HG03103 (cell line): ENCODE results near the gene TMEM184B.

ENCODE experiments used
- ATAC-seq: cut with Tn5 transposase; IDR thresholded peaks from one replicate; pipeline ENCODE4 v1.9.1; 2021; ENCODE audit warnings: low read depth; ENCODE audit not compliant: unreplicated experiment

The TMEM184B gene

DNA sequence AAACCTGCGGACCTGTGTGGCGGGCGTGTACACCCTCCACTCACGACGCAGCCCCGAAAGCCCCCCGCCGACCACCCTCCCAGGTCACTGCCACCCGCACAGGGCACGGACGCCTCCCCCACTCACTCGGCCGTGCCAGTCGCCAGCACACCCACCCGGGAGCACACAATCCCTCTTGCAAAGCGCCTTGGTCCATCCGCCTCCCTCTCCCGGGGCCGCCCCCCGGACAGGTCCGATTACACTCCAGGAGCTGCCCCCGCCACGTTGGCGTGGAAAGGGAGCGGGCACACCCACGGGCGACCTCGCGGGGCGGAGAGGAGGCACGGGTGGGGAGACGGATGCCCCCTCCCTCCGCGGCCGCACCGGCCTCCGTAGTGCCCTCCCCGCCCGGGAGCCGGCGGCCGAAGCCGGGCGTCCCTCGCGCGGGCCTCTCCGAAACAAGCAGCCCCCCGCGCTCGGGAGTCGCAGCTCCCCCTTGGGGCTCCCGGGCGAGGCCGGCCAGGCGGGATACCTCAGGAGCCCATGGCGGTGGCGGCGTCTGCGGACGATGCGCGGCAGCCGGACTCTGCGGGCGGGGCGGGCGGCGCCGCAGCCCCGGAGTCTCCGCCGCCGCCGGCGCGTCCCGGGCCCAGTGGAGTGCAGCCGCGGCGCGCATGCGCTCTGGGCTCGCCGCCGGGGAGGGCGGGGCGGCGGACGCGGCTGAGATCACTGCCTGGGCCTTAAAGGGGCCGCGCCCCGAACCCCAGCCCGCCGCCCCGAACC is at the start of gene TMEM184B:
TSS of gene TMEM184B (minus strand) at position 638 of the 762 bp plus-strand sequence. CDS start 25,049 bp downstream, outside the sequence.
- ATAC-seq, result peak; percentile 77

DNA sequence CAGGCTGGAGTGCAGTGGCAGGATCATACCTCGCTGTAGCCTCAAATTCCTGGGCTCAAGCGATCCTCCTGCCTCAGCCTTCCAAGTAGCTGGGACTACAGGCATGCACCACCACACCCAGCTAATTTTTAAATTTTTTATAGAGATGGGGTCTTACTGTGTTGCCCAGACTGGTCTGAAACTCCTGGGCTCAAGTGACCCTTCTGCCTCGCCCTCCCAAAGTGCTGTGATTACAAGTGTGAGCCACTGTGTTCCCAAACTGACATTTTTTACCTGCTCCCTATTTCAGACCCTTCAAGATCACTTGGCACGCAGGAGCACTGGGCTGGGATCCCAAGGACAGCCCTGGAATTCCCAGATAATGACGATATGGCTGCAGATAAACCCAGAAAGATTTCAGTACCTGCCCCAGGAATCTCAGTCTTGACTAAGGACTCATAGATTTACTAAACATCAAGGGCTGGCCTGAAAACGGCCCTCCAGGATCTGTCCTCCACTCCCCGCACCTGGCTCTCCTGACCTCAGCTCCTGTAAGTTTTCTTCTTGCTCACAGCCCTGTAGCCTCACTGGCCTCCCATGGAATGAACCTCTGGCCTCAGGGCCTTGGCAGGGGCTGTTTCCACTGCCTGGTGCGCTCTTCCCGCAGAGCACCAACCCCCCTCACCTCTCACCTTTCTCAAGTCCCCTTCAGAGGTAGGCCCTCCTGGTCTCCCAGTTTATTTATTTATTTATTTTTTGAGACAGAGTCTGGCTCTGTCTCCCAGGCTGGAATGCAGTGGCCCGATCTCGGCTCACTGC is 48.0 kb upstream of the TMEM184B start:
- no peak for ATAC-seq

DNA sequence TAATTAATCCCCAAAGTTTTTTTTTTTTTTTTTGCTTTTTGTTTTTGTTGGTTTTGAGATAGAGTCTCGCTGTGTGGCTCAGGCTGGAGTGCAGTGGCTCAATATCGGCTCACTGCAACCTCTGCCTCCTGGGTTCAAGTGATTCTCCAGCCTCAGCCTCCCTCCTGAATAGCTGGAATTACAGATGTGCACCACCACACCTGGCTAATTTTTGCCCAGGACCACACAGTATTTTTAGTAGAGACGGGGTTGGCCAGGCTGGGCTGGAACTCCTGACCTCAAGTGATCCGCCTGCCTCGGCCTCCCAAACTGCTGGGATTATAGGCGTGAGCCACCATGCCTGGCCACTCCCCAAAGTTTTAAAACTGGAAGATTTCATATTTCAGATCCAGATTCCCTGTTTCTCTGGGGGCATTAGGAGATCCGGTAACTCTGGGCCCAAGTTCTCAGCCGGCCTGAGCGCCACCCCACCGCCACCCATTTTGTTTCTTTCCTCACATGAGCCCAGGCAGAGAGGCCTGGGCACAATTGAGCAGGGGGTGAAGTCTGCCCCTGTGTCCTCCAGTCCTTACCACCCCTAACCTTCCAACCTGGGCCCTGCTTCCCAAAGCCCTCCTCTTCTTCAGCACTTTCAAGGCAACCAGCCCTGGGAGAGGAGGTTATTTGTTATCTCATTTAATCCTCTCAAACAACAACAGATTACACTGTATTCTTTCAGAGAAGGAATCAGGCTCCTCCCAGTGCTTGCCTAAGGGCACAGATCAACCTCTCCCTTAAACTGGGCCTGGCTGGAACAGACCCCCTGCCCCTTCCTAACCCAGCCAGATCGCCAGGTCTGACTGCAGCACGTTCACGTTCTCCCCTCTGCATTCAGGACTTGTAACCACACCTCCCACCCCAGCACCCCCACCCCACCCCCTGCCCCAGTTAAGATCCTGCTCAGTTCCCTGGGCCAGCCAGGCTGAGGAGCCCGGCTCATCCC is 46.3 kb upstream of the TMEM184B start:
- ATAC-seq, result no peak

DNA sequence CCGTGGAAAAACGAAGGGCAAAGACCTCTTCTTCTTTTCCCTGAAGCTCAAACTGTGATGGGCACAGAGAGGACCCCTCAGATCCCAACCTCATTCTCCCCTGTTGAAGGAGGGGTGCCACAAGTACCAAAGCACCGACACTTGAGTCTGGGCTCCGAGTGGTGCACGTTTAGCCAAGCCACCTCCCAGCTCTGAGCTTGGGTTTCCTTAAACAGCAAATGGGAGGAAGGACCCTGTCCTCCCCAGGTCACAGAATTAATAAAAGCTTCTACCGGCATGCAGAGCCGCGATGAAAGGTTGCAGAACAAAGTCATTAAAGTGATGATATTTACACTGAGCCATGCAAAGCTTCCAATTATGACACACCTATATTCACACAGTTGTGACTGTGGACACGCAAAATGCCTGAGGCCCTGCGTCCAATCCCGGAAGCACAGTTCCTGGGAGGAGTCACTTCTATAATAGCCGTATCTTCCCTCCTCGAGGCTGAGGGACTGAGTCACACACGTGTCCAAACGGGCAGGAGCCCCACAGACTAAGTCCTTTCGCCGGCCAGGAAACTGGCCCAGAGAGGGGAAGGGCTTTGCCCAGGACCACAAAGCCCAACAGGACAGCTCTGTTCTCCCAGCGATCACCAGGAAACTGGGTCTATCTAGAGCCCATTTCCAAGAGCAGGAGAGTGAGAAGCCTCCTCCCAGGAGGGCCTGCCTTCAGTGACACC is 45.3 kb upstream of the TMEM184B start:
- ATAC-seq, result no peak

DNA sequence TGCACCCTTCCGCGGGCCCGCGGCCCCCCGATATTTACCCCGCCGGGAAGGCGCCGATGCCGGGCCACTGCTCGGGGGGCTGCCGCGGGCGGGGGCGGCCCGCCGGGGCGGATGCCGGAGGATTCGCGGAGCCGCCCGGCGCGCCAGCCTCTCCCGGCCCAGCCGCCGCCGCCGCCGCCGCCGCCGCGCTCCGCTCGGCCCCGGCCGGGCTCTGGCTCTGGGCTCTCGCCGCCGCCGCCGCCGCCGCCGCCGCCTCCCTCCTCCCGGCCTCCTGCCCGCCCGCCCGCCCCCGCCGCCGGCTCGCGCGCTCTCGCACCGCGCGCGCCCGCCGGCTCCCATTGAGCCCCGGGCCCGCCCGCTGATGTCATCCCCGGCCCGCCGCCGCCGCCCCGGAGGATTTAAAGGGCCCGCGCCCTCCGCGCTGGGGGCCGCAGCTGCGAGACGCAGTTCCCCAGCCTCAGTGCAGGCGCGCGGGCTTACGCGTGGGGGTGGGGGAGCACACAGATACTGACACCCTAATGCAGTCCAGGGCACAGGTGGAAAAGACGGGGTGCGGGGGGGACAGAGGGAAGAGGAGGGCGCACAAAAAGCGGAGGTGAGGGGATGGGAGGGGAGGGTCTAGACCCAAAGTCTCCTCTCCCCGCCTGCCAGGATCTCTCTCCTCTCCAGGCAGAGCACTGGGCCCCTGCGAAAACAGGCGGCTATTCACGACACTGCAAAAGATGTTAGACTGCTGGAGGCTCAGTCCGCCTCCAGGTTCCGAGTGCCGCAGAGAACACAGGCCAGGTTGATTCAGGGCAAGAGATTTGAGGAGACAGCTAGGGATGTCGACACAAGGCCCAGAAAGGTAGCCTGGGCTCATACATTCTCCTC is 44.5 kb upstream of the TMEM184B start, which contains the start of gene CSNK1E:
TSS of gene CSNK1E (minus strand) at position 312 of the 873 bp plus-strand sequence. CDS start 3,276 bp downstream, outside the sequence.
- ATAC-seq, result no peak

DNA sequence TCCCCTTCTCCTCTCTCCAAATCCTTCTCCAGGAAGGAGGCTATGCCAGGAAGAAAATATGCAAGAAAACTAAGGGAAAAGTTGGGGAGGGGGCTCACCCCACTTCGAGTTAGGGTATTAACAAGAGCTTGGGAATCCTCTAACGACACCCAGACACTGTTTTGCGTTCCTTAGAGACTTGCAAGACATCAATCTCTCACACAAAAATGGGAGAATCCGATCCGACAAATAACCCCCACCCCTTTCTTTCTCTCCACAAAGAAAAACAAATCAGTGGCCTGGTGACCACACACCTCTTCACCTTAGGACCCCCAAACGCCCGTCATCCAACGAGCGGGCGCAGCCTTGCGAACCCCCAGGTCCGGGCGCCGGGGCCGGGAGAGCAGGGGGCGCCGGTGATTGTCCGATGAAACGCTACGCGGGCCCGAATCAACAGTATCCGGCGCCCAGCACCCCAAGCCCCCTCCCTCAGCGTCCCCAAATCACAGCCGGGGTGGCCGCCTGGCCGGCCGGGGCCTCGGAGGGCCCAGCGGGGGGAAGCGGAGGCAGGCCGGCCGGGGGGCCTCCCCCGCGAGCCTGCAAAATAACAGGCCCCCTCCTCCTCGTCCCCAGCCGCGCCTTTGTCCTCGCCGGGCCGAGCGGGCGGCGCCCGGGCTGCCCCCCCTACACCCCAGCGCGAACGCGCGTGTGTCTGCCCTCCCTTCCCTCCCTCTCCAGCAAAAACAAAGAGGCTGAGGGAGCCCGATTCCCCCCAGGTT is 43.7 kb upstream of the TMEM184B start:
- no peak for ATAC-seq

DNA sequence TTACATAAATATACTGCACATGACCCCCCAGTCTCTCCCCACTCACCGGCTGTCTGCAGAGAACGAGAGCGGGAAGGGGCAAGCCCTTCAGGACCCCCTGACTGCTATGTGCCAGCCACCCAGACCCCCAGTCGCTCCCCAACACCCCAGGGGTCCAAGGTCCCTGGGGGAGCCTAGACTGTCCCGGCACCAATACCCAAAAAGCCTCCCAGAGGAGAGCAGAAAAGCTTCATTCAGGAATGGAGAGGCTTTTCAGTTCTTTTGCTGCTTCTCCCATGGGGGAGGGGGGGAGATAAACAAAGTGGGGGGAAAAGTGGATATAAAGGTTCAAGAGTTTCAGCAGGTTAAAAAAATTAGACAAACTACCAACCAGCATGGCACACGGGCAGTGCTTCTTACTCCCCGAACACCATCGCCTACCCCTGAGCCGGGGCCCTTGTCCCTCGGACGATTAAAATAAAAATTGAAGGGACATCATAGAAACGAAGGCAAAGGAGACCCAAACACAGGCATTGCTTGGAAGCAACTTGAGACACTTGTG is 43.1 kb upstream of the TMEM184B start:
- no peak for ATAC-seq

DNA sequence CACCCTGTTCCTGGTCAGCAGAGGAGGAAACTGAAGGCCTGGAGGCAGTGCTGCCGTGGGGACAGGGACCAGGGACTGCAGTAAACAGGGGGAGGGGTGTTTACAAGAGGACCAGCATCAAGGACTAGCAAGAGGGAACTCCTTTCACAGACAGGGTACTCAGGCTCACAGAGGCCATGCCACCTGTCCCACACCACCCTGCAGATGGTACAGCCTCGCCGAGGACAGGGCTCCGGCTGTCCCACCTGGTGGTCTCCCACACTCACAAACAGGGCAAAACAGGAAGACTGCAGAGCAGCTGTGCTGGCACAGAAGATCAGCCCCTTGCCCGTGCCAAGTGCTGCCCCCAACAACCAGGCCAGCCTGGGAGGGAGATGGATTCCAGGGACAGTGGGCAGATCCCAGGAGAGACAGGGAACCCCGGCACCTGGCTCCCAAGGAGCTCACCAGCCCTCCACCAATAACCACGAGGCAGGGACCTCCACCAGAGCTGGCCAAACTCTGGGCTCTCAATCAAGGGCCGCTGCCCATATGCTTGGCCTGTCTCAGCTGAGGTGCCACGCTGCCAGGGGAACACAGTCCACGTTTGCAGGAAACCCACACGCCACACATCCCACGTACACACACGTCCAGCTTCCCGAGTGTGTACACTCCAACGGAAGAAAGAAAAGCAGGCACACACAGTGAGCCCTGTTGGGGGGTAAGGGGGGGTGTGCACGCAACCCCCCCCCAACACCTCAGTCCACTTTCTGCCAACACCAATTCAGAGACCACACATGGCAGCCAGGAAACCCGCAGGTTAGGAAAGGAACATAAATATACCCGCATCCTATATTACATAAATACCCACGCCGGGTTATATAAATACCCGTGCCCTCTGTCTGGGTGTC is 42.4 kb upstream of the TMEM184B start:
- no peak for ATAC-seq

DNA sequence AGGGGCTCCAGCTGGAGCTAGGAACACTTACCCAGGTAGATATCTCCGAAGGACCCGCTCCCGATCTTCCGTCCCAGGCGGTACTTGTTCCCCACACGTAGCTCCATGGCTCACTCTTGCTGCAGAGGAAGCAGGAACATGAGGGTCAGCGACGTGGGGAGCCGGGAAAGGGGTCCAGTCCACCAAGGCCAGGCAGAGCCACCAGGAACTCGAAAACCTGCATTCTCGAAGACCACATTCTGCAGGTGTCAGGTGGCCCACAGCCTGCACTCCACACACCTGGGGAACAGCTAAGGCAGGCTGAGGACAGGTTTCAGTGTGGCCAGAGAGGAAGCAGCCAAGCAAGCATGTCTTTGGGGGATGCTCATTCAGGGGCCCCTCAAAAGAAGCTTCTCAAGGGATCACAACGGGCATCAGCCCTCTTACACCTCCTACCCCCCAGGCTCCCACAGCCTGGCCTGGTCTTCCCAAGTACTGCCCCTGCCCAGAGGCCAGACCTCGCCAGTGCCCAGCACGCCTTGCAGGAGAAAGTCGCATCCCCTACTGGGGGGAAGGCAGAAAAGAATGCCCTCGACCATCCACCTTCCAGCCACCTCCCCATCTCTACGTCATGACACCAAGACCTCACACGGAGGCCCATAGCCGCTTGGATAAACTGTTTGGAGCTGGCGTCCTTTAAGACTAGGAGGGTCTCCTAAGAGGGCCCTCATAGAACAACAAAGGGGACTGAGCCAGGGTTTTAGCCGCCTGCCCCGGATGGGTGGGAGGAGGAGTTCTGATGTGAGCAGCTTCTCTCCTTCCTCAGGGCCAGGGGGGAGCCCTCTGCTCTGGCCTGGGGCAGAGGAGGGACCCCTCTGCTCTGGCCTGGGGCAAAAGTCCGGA is 41.5 kb upstream of the TMEM184B start:
- no peak for ATAC-seq

DNA sequence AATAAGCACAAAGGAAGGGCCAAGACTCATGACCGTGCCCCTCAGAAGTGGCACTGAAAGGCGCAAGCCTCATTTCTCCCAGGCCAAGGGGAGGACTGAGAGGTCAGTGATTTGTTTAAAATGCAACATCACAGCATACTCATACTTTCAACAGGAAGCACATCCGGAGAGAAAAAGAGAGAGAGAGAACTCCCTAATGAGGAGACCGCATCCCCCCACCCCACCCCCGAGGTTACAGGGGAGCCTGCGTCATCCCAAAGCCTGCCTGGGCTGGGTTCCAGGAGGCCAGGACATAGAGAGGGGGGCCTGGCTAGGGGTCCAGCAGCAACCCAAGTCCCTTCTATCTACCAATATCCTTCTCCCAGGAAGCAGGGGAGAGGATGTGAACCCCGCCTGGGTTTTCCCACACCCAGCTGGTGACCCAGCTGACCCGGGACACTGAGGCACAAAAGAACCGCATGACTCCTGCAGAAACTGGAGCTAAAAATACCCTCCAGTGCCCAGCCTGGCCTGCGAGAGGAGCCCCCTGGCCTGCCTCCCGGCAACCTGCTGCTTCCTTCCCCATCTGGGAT is 40.7 kb upstream of the TMEM184B start:
- ATAC-seq, result no peak

DNA sequence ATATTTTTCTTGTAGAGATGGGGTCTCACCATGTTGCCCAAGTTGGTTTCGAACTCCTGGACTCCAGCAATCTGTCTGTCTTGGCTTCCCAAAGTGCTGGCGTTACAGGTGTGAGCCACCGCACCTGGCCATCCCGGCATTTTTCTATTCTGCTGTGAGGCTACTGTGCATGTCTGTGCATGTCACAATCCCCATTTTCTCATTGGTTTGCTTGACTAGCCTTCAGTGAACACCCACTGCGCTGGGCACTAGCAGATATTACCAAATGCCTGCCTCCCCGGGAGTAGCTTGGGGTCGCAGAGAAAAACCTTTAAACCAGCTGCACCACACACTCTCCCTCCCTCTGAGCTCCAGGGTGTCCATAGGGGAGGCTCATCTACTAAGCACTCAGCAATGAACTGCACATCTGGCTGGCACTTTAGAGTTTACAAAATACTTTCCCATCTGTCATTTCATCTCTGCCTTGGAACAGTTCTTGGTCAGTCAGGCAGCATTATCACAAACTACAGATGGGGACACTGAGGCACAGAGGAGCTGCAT is 39.5 kb upstream of the TMEM184B start:
- ATAC-seq, result no peak

DNA sequence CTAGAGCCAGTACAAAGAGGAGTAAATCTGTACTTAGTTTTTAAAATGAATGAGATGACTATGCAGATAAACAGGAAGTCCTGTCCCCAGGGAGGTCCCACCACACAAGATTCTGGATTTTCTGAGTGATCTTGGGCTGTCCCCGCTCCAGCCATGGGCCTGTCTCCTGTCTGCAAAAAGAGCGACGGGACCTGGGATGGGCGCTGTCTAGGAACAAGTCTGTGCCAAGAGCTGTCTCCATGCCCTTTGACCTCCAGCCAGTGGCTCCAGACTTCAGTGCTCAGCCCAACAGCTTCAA is 38.5 kb upstream of the TMEM184B start:
- no peak for ATAC-seq

DNA sequence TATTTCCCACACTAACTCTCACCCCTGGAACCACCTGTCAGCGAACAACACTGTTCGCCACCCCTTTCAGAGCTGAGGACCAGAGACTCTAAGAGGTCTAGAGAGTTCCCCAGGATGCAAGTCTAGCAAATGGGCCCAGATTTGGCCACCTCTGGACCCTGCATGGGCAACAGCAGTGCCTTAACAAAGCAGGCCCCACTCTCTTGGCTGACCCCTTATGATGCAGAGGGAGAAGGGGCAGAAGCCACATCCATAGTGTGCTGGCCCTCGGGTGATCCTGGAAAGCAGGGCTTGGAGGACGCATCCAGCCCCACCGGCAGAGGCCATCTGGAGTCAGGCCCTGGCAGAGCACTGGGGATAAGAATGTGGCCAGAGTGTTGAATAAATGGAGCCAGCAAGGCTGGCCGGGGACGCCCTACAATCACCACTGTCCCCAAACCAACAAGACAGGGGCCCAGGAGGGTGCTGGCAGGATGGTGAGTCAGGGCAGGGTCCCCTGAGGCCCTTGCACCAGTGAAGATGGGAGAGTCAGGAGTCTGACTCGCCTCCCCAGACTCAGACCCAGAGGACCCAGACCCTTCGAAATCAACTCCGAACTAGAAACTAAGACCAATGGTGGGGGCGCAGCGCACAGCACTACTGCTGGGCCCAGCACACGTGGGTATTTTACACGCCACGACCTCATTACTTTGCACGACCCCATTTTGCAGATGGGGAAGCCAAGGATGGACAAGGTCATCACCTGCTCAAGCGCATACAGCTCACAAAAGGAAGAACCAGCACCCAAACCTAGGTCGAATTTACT is 37.9 kb upstream of the TMEM184B start:
- ATAC-seq, result no peak

DNA sequence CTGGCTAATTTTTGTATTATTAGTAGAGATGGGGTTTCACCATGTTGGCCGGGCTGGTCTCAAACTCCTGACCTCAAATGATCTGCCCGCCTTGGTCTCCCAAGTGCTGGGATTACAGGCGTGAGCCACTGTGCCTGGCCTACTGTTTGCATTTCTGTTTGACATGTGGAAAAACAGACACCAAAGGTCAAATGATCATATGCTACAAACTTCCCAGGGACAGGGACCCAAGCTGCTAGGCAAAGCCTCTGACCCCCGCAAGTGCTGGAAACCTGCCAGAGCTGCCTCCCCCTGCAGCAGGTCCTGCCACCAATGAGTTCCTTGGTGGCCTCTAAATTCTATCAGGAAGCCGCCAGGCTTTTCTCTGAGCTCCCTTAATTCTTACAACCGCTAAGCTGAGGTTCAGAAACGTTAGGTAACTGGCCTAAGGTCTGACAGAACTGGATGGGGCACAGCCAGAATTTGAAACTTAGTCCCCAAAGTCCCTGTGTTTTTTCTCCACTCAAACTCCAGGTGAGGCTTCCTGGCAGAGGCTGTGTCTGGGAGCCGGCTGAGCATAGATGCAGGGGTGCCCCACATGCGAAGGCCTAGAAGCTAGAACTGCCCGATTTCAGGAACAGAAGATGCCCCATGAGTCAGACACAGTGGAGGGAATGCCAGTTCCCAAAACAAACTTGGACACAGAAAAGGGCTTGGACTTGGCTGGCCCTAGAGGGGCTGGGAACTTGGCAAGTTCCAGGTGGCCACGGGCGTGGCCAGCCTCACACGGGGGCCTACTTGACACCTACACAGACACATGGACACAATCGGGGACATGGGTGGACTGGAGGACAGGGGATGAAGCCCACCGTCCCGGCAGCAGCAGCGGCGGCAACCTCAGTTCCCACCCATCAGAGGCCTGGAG is 37.1 kb upstream of the TMEM184B start:
- ATAC-seq, result no peak
